Fibroblast of the aortic adventitia (primary cell): Measurements from ENCODE around the gene BZW1. TPM values are rescaled to one million over a fixed set of nuclear protein-coding genes. Genes with fewer than 3 reads are reported as not detected.
"Not testable (repeated sequence)": the region's sequence is repeated elsewhere in the genome, so short reads cannot be mapped to it uniquely, and the experiment has no call there.

ENCODE experiments used
- DNase-seq: peaks from one replicate; pipeline ENCODE4 v3.0.0-alpha.2; 2010; ENCODE audit warnings: low read depth
- H3K4me3 ChIP-seq: 2 replicates; pipeline ENCODE4 v1.5.1; 2011; ENCODE audit warnings: low read depth, mild to moderate bottlenecking, control low read depth, low read length, moderate library complexity
- total RNA-seq: library from RNA; depleted of rRNA; stranded (reverse); fragments of >200 nt; gene quantifications from 2 replicates; pipeline ENCODE4 v1.2.3, GENCODE V29; 2012; ENCODE audit warnings: low replicate concordance
- TF ChIP-seq, protein P1 (sequence below): IDR thresholded peaks from 2 replicates; pipeline ENCODE4 v1.5.1; 2011; ENCODE audit warnings: mild to moderate bottlenecking, low read length, control low read depth, inconsistent platforms; ENCODE audit not compliant: insufficient read depth

BZW1 gene
- total RNA-seq, 1 donor, result 931 TPM

DNA sequence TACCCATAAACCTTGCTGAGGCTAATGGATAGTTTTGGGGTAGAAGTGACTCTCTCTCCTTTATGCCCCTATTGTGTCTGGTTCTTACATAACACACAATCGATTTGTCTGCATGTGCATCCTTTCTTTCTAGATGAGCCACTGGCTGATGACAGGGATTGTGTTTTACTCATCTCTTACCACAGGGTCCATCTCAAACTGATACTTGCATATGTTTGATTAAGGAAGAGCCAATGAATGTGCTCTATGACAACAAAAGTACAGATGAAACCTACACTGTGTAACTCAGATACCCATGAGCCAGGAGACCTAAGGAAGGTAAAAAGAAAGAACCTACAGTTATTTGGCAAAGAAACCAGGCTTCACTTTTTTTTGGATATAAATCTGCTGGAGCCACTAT, 13.2 kb upstream of the BZW1 start:
- H3K4me3 ChIP-seq, result no peak overlapping the region
- TF ChIP-seq, protein P1, sequence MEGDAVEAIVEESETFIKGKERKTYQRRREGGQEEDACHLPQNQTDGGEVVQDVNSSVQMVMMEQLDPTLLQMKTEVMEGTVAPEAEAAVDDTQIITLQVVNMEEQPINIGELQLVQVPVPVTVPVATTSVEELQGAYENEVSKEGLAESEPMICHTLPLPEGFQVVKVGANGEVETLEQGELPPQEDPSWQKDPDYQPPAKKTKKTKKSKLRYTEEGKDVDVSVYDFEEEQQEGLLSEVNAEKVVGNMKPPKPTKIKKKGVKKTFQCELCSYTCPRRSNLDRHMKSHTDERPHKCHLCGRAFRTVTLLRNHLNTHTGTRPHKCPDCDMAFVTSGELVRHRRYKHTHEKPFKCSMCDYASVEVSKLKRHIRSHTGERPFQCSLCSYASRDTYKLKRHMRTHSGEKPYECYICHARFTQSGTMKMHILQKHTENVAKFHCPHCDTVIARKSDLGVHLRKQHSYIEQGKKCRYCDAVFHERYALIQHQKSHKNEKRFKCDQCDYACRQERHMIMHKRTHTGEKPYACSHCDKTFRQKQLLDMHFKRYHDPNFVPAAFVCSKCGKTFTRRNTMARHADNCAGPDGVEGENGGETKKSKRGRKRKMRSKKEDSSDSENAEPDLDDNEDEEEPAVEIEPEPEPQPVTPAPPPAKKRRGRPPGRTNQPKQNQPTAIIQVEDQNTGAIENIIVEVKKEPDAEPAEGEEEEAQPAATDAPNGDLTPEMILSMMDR, result no peak
- no peak for DNase-seq

DNA sequence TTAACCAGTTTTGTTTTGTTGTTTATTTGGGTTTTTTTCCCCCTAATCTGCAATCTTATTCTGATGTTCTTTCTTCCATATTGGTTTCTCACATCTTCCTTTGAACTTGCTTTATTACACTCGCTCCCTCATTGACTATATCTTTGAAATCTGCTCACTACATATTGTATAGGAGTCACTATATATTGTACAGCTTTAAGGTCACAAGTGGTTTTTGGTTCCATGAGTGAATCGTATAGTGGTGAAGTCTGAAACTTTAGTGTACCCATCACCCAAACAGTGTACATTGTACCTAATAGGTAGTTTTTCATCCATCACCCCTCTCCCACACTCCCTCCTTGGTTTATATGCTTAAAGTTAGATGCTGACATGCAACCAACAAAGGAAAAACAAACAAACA, 11.3 kb upstream of the BZW1 start:
- H3K4me3 ChIP-seq, result no peak overlapping the region
- no peak for DNase-seq
- TF ChIP-seq, protein P1, result no peak

DNA sequence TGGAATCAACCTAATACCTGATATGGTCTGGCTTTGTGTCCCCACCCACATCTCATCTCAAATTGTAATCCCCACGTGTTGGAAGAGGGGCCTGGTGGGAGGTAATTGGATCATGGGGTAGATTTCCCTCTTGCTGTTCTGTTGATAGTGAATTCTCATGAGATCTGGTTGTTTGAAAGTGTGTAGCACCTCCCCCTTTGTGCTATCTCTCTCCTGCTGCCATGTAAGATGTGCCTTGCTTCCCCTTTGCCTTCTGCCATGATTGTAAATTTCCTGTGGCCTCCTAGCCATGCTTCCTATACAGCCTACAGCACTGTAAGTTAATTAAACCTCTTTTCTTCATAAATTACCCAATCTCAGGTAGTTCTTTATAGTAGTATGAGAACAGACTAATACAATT, 10.3 kb upstream of the BZW1 start:
- not testable (repeated sequence) for DNase-seq

DNA sequence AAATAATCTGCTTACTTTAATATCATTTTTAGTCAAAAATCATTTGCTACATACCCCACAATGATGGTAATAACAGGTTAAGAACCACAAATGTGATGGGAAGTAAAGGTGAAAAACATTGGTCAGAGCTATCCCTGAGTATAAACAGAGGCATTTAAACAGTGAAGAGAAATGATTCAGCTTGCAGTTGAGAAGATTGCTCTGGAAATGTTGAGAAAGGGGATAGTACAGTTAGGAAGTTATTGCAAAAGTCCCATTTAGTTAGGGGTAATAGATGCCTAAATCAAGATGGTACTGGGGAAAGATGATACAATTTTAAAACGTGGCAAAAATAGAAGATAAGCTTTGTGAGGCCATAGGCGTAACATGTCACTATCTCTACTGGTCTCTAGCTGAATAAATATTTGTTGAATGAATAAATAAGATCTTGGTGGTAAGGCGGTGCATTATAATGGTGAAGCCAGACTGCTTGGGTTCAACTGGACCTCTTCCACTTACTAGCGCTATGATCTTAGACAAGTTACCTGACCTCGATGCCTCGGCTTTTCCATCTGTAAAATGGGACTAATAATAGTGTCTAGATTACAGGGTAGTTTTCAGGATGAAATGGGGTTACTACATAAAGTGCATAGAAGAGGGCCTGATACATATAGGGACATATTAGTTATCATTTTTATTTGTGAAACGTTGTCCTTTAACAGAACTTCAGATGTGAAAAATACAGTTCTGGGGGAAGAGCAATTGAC, 2.0 kb upstream of the BZW1 start:
- no peak overlapping the region for H3K4me3 ChIP-seq
- TF ChIP-seq, protein P1, result no peak
- DNase-seq, result no peak

More for the DNA sequence above, 10.3 kb upstream of the BZW1 start:
- H3K4me3 ChIP-seq, result not testable (repeated sequence)

DNA sequence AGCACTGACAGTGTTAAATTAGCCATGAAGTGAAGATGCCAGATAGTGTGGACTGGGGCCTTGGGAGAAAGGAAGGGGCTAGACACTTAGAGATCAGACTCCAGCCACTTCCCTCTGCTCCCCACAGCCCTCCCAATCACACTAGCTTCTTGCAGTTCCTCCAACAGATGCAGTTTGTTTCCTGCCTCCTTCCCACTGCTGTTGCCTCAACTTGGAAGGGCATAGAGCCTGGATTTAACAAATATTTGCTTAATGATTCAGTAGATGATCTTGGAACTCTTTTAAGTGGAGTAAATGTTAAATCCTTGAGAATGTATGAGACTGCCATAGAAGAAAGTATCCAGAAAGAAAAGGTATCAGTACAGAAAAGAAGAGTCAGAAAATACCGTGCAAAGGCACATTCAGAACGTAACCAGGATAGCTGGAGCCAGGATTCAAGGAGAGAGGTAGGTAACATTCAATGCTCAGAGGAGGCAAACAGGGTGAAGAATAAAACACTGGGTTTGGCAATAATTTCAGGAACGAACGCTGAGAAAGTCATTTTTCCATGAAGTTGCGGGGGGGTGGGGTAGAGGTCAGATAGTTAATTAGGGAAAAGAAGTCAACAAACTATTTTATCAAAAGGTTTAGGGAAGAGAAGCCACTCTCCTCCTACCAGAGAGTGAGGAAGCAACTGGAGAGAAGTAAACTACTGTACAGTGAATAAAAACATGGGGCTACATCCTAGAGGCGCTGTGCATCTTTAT, 1.3 kb upstream of the BZW1 start:
- peak; percentile 93 for DNase-seq
- peak overlapping the region; percentile 72 for H3K4me3 ChIP-seq
- TF ChIP-seq, protein P1, result no peak

DNA sequence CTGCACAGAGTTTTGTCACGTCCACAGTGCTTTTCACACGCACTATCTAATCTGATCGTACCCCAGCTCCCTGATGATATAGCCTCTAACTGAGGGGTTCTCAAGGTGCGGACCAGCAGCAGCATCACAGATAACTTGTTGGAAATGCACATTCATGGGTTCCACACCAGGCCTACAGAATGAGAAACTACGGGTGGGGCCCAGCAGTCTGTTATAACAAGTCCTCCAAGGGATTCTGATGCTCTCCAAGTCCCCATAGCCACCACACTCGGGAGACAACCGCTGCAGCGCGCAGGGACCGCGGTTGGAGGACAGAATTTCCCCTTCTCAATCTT, 745 bp upstream of the BZW1 start:
- TF ChIP-seq, protein P1, result no peak
- no peak for DNase-seq

DNA sequence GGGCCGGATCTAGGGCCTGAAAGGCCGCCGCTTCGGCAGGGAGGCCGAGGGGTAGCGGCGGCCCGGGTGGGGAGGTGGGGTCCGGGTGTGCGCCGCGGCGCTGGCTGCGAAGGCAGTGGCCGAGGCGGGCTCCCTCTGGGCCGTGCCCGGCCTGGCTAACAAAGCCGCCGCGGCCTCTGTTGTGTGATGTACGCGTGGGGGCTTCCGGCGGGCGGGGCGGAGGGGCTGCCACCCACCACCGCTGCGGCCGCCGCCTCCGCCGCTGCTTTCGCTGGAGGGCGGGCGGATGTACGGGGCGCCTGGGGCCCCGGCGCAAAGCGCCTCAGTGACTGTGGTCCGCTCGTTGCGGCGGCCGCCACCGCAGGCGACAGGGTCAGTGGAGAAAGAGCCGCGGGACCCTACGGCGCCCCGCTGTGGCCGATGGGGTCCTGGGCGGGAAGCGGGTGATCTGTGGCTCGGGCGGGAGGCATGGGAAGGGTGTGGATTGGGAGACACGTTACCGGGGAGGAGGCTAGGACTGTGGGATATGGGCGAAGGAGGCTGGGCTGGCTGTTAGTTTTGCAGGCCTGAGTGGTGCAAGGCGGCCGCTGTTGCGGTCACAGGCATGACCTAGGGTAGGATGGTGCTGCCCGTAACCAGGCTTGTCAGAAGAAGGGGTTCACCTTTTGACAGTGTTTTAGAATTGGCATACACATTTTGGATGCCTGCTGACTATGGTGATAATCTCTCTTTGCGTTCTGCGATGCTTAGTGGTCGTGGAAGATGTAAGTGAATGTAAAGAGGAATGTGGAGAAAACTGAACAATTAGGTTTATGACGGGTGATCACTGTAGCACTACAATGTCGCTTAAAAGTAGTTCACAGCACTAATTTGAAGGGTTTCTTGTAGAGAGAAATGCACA, 662 bp downstream of the BZW1 start:
- peak overlapping the region; percentile 92 for H3K4me3 ChIP-seq
- peak; percentile 61 for DNase-seq
- TF ChIP-seq, protein P1, result peak; percentile 56

More for the DNA sequence above, 745 bp upstream of the BZW1 start:
- peak overlapping the region; percentile 72 for H3K4me3 ChIP-seq
